Breast epithelium (tissue), 3 donors: ENCODE measurements around the gene PLCG2.

Experiments
- POLR2A ChIP-seq: fragments of 450-650 bp; IDR thresholded peaks from one replicate; pipeline ENCODE4 v1.6.1; 2016; ENCODE audit warnings: antibody characterized with exemption, mild to moderate bottlenecking, moderate library complexity
- POLR2AphosphoS5 ChIP-seq, 3 donors: sonication (generic); formaldehyde crosslinking; IDR thresholded peaks; one replicate each; pipeline ENCODE4 v1.6.1; 2017; ENCODE audit warnings: antibody characterized with exemption in 3 of 3
- TF ChIP-seq, protein P1 (sequence below), 3 donors: fragments of 450-650 bp; IDR thresholded peaks; one replicate each; pipeline ENCODE4 v1.5.1; 2016 to 2017; ENCODE audit warnings: antibody characterized with exemption in 3 of 3, mild to moderate bottlenecking in 3 of 3, moderate library complexity in 3 of 3

DNA sequence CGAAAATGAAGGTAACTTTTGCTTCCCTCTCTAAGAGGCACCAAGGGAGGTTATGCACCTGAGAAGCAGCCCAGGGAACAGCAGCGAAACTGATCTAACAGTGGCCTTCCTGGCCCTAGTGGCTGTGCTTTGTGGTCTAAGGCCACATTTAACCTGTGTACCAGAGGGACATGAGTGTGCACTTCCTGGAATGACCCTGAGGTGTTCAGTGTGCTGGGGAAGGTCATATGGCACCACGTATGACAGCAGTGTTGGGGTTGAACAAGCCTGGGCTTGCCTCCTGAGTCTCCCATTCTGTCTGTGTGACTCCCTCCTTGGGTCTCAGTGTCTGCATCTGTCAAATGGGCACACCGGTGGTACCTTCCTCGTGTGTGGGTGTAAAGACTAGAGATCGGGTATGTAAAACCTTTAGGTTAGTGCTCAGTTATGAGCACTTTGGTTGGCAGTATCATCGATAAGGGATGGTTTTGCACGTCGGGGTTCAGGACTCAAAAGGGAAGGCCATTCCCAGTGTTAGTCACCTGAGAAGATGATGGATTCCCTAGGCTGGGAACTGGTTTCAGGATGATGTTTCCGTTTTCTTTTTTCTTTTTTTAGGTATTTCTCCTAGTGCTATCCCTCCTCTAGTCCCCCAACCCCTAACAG lies 31.9 kb downstream of the PLCG2 start:
- TF ChIP-seq POLR2AphosphoS5 (IDR thresholded peaks at IDR 0.05): no peak
- TF ChIP-seq, protein P1, sequence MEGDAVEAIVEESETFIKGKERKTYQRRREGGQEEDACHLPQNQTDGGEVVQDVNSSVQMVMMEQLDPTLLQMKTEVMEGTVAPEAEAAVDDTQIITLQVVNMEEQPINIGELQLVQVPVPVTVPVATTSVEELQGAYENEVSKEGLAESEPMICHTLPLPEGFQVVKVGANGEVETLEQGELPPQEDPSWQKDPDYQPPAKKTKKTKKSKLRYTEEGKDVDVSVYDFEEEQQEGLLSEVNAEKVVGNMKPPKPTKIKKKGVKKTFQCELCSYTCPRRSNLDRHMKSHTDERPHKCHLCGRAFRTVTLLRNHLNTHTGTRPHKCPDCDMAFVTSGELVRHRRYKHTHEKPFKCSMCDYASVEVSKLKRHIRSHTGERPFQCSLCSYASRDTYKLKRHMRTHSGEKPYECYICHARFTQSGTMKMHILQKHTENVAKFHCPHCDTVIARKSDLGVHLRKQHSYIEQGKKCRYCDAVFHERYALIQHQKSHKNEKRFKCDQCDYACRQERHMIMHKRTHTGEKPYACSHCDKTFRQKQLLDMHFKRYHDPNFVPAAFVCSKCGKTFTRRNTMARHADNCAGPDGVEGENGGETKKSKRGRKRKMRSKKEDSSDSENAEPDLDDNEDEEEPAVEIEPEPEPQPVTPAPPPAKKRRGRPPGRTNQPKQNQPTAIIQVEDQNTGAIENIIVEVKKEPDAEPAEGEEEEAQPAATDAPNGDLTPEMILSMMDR (IDR thresholded peaks at IDR 0.05): no peak
- TF ChIP-seq POLR2A: no peak
